AG10803 (cell line): Measurements from ENCODE around the gene PAOX.

Source experiments
- DNase-seq: peaks from one replicate; pipeline ENCODE4 v3.0.0; 2010; ENCODE audit warnings: low read depth
- H3K4me3 ChIP-seq: 2 replicates; pipeline ENCODE4 v1.5.1; 2011; ENCODE audit warnings: mild to moderate bottlenecking, low read length, control low read depth
- TF ChIP-seq, protein P1 (sequence below): conservative IDR thresholded peaks from 2 replicates; pipeline ENCODE4 v1.5.1; 2011; ENCODE audit warnings: mild to moderate bottlenecking, low read length, control low read depth, inconsistent platforms

PAOX gene

DNA sequence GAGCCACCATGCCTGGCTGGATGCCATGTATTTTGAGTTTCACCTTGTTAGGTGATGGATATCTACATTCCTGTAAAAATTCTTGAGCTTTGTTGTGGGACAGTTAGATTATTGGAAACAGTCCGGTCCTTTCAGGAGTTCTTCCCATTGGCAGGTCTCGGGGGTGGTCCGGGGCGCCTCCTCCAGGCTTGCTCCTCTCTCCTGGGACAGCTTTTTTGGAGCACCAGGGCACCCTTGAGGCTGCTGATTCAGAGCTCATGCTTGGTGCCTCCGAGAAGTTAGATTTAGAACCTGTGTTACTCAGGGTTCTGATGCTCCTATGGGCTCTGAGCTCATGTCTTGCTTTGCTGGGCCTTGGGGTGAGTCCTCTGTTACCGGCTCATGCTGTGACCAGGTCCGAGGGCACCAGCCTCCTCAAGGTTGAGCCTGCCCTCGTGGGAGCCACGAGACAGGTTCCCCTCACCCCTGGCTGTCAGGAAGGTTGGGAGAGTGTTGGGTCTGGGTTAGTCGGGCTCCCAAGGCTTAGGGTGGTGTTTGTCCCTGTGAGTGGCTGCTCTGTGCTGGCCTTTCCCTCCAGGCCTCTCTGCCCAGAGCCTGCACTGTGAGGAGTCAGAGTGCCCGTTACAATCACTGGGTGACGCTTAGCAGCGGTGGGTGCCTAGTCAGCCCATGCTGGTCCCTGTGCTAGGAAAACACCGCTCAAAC lies 39.4 kb downstream of the PAOX start:
- TF ChIP-seq, protein P1, sequence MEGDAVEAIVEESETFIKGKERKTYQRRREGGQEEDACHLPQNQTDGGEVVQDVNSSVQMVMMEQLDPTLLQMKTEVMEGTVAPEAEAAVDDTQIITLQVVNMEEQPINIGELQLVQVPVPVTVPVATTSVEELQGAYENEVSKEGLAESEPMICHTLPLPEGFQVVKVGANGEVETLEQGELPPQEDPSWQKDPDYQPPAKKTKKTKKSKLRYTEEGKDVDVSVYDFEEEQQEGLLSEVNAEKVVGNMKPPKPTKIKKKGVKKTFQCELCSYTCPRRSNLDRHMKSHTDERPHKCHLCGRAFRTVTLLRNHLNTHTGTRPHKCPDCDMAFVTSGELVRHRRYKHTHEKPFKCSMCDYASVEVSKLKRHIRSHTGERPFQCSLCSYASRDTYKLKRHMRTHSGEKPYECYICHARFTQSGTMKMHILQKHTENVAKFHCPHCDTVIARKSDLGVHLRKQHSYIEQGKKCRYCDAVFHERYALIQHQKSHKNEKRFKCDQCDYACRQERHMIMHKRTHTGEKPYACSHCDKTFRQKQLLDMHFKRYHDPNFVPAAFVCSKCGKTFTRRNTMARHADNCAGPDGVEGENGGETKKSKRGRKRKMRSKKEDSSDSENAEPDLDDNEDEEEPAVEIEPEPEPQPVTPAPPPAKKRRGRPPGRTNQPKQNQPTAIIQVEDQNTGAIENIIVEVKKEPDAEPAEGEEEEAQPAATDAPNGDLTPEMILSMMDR = no peak
- H3K4me3 ChIP-seq = no peak overlapping the region
- DNase-seq = no peak

- H3K4me3 ChIP-seq = no peak overlapping the region
- DNase-seq = no peak
- TF ChIP-seq, protein P1 = no peak
Measured at GRCh38 chr10:133419211-133419950, 40.3 kb downstream of the PAOX start.

DNA sequence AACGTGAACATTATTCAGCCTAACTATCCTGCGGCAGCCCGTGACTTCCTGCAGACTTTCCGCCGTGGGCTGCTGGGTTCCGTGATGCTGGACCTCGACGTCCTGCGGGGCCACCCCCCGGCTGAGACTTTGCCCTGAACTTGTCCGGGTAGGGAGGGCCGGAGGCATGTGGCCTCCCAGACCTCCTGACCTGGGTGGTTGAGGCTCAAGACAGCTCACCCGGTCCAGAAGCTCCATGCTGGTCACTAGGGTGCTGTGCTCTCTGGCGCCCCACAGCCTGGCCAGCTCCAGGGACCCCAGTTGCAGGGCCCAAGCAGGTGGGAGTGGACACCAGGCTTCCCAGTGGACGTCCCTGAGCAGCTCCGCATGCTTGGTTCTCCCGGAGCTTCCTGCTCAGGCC lies 41.0 kb downstream of the PAOX start:
- TF ChIP-seq, protein P1 = no peak
- no peak overlapping the region for H3K4me3 ChIP-seq

GRCh38 chr10:133420579-133420978 lies 41.5 kb downstream of the PAOX start:
- no peak overlapping the region for H3K4me3 ChIP-seq
- no peak for DNase-seq
- TF ChIP-seq, protein P1 = no peak

More for the DNA sequence above, 41.0 kb downstream of the PAOX start:
- DNase-seq = no peak

- no peak overlapping the region for H3K4me3 ChIP-seq
- TF ChIP-seq, protein P1 = no peak
- no peak for DNase-seq
Measured at GRCh38 chr10:133421336-133422222, 42.5 kb downstream of the PAOX start.

DNA sequence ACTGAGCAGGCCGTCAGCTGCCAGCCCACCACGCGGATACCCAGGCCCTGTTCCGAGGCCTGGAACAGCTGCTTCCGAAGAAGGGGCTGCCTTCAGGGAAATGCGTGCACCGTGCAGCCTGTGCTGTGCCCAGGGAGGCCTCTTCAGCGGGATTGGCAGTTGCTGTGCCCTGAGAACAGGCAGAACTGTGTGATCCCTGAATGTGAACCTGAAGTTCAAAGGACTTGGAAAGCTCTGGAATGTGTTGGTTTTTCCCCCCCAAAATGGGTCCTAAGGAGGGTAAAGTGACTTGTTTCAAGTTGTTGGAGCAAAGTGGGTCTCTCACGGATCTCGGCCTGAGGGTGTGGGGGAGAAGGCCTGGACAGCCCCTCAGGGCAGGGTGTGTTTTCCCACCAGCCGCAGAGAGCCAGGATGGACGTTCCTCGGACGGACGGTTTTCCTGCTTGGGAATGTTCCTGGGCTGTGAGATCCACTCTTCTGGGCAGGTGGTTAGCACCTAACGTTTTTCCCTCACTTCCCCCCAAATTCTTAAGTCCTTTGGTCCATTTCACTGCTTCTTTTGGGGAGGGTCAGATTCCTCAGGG lies 43.3 kb downstream of the PAOX start:
- no peak overlapping the region for H3K4me3 ChIP-seq
- TF ChIP-seq, protein P1 = no peak
- no peak for DNase-seq
